ENCODE data around the gene PIAS2.

DNA sequence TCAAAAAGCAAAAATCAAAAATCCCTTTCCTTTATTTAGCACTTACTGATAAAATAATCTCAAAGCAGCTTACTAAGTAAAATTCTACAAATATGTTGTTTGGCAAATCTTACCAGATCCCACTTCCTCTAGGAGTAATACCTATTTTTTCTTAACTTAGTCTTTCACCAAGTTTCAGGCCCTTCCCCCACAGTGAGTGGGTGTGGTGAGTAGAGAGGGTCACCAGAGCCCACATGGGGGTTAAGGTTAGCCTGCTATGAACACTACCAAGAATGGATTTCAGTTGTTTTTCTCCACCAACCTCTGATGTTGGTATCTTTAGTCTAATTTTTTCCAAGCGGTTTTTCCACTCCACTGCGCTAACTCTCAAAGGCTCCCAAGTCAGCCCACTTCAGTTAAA is 23.2 kb downstream of the PIAS2 start:
- TF ChIP-seq POLR2AphosphoS5 (IDR thresholded peaks at IDR 0.05; ENCODE audit: low read depth, low read length), result no peak
- TF ChIP-seq, protein P1, sequence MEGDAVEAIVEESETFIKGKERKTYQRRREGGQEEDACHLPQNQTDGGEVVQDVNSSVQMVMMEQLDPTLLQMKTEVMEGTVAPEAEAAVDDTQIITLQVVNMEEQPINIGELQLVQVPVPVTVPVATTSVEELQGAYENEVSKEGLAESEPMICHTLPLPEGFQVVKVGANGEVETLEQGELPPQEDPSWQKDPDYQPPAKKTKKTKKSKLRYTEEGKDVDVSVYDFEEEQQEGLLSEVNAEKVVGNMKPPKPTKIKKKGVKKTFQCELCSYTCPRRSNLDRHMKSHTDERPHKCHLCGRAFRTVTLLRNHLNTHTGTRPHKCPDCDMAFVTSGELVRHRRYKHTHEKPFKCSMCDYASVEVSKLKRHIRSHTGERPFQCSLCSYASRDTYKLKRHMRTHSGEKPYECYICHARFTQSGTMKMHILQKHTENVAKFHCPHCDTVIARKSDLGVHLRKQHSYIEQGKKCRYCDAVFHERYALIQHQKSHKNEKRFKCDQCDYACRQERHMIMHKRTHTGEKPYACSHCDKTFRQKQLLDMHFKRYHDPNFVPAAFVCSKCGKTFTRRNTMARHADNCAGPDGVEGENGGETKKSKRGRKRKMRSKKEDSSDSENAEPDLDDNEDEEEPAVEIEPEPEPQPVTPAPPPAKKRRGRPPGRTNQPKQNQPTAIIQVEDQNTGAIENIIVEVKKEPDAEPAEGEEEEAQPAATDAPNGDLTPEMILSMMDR (IDR thresholded peaks at IDR 0.05), result no peak
